Measurements from ENCODE around the gene ADAMTS2. TPM values are rescaled to one million over a fixed set of nuclear protein-coding genes. Genes with fewer than 3 reads are reported as not detected.

The ADAMTS2 gene
- total and polyA plus RNA-seq, 2 of the 4 experiments (the other 2 are of a cell fraction), result 19.0 to 58.8 TPM

DNA sequence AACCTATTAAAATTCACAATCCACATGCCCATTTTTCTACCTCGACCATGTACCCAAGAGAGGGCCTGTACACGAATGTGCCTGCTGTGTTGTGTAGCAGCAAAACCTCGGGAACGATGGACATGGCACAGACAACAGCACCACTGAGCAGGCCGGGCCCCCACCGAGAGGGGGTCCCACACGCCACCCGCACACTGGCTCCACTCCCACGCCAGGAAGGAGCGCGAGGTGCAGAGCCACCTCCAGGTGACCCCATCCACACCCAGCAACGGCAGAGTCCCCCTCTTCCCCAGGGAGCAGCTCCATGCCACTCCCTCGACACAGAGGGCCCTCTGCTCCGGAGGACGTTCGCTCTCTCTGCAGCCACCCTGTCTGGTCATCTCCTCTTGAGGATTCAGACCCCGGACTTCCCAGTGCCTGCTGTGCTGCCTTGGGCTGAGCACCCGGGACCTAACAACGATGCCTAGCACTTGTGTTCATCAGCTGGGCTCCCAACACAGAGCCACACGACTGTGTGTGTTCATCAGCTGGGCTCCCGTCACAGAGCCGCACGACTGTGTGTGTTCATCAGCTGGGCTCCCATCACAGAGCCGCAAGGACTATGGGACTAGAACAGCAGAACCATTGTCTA lies 25.3 kb upstream of the ADAMTS2 start:
- Histone ChIP-seq H4K20me1 (ENCODE audit: insufficient read depth, low read length) (no peaks in the 10 kb centered on the region), H3K56ac (ENCODE audit: extremely low read depth, insufficient read depth, low read length) (no peak overlapping the region), H3K79me1 (ENCODE audit: low read depth in 1 of 2, low read length in 2 of 2) (no peaks in the 10 kb centered on the region; a peak in 1 of 4 replicates), H3K9me1 (ENCODE audit: insufficient read depth, low read length) (no peaks in the 10 kb centered on the region), H3K9me3 (ENCODE audit: control insufficient read depth, insufficient read depth, low read length) (no peaks in the 10 kb centered on the region), H3K27ac (ENCODE audit: insufficient read depth, low read length) (no peak overlapping the region), H3K18ac (ENCODE audit: low read depth, low read length) (no peak overlapping the region), H3K4me1 (ENCODE audit: control insufficient read depth, insufficient read depth, low read length) (no peaks in the 10 kb centered on the region; the same call in 1 of the 2 replicates), H4K5ac (ENCODE audit: low read depth, low read length) (no peak overlapping the region), H2AK9ac (replicated peaks; ENCODE audit: low read depth, low read length, poor library complexity) (no peak overlapping the region), H3K23ac (ENCODE audit: low read depth, low read length) (no peak overlapping the region), H3K4me2 (ENCODE audit: low read depth, low read length) (no peak overlapping the region), H4K8ac (ENCODE audit: low read depth in 2 of 2, low read length in 2 of 2) (no peak overlapping the region), H2BK15ac (ENCODE audit: low read depth, low read length) (no peak overlapping the region), H3K9ac (ENCODE audit: low read depth, low read length) (no peak overlapping the region), H3K14ac (replicated peaks; ENCODE audit: low read depth, low read length) (no peak overlapping the region), H2BK20ac (ENCODE audit: low read depth, low read length) (no peak overlapping the region), H3K27me3 (ENCODE audit: control insufficient read depth, insufficient read depth, low read length) (peaks cover 3% of the 10 kb centered on the region; the same call in 1 of the 2 replicates), H2AFZ (replicated peaks; ENCODE audit: low read length, poor library complexity) (peak overlapping the region; percentile 16), H2BK5ac (ENCODE audit: low read depth, low read length, poor library complexity, severe bottlenecking) (no peak overlapping the region), H3K36me3 (ENCODE audit: control insufficient read depth, insufficient read depth, low read length) (no peaks in the 10 kb centered on the region), H3K4me3 (ENCODE audit: insufficient read depth, low read depth, low read length) (no peak overlapping the region), H4K91ac (ENCODE audit: insufficient read depth, low read depth, low read length) (no peak overlapping the region), H3K4ac (ENCODE audit: low read depth, low read length) (no peak overlapping the region), H2BK120ac (ENCODE audit: low read depth, low read length) (no peak overlapping the region), H2AK5ac (ENCODE audit: low read depth, low read length) (no peak overlapping the region)
- no peak for TF ChIP-seq CEBPB (IDR thresholded peaks at IDR 0.05; ENCODE audit: low read depth, low read length)
- TF ChIP-seq RFX5 (IDR thresholded peaks at IDR 0.05; ENCODE audit: low read depth, low read length), result no peak
- TF ChIP-seq, protein P1, sequence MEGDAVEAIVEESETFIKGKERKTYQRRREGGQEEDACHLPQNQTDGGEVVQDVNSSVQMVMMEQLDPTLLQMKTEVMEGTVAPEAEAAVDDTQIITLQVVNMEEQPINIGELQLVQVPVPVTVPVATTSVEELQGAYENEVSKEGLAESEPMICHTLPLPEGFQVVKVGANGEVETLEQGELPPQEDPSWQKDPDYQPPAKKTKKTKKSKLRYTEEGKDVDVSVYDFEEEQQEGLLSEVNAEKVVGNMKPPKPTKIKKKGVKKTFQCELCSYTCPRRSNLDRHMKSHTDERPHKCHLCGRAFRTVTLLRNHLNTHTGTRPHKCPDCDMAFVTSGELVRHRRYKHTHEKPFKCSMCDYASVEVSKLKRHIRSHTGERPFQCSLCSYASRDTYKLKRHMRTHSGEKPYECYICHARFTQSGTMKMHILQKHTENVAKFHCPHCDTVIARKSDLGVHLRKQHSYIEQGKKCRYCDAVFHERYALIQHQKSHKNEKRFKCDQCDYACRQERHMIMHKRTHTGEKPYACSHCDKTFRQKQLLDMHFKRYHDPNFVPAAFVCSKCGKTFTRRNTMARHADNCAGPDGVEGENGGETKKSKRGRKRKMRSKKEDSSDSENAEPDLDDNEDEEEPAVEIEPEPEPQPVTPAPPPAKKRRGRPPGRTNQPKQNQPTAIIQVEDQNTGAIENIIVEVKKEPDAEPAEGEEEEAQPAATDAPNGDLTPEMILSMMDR (conservative IDR thresholded peaks at IDR 0.05; ENCODE audit: low read depth, low read length), result no peak
- no peak for TF ChIP-seq RCOR1 (IDR thresholded peaks at IDR 0.05; ENCODE audit: insufficient replicate concordance, low read length)
- no peak for TF ChIP-seq POLR2A (IDR thresholded peaks at IDR 0.05; ENCODE audit: low read depth, low read length)
- TF ChIP-seq, protein P2, sequence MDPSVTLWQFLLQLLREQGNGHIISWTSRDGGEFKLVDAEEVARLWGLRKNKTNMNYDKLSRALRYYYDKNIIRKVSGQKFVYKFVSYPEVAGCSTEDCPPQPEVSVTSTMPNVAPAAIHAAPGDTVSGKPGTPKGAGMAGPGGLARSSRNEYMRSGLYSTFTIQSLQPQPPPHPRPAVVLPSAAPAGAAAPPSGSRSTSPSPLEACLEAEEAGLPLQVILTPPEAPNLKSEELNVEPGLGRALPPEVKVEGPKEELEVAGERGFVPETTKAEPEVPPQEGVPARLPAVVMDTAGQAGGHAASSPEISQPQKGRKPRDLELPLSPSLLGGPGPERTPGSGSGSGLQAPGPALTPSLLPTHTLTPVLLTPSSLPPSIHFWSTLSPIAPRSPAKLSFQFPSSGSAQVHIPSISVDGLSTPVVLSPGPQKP (IDR thresholded peaks at IDR 0.05; ENCODE audit: borderline replicate concordance, low read depth, low read length), result no peak
- TF ChIP-seq MXI1 (IDR thresholded peaks at IDR 0.05; ENCODE audit: borderline replicate concordance, low read depth, low read length), result no peak
- TF ChIP-seq FOS (IDR thresholded peaks at IDR 0.05; ENCODE audit: low read depth, low read length), result no peak
- TF ChIP-seq MAFK (IDR thresholded peaks at IDR 0.05; ENCODE audit: low read depth, low read length), result no peak
- no peak for TF ChIP-seq MAZ (IDR thresholded peaks at IDR 0.05; ENCODE audit: borderline replicate concordance, low read depth, low read length)
- TF ChIP-seq RAD21 (IDR thresholded peaks at IDR 0.05; ENCODE audit: low read length), result no peak
- TF ChIP-seq, protein P3, sequence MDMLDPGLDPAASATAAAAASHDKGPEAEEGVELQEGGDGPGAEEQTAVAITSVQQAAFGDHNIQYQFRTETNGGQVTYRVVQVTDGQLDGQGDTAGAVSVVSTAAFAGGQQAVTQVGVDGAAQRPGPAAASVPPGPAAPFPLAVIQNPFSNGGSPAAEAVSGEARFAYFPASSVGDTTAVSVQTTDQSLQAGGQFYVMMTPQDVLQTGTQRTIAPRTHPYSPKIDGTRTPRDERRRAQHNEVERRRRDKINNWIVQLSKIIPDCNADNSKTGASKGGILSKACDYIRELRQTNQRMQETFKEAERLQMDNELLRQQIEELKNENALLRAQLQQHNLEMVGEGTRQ (IDR thresholded peaks at IDR 0.05; ENCODE audit: low read depth, low read length), result no peak
- no peak for TF ChIP-seq NFE2L2 (IDR thresholded peaks at IDR 0.05; ENCODE audit: low read depth, low read length)
- no peak for TF ChIP-seq SMC3 (IDR thresholded peaks at IDR 0.05; ENCODE audit: low read depth, low read length)
- dilution Hi-C loops (cut with HindIII; ENCODE audit: low sequenced_read_pairs, unreplicated experiment) (no loop called here), intact Hi-C loops (cut with micrococcal nuclease) (no loop called here), in situ Hi-C loops (cut with MboI; ENCODE audit: low sequenced_read_pairs) (no loop called here)
- BruUV-seq (replicated peaks), result no TSS peak
- ATAC-seq (ENCODE audit: low read depth), result no peak
- WGBS, 2 experiments (ENCODE audit: extremely low coverage in 2 of 2, insufficient read length in 1 of 2), result 81% methylated on average over 16 of the region's 24 CpGs; no CpG with 5 or more reads in 1 of the 2 experiments
- CTCF ChIA-PET, result no interaction called here
- DNase-seq, result no peak
- POLR2A ChIA-PET (ENCODE audit: unreplicated experiment), result no interaction called here
